ENCODE results near the gene EYS.

GRCh38 chr6:64714073-64714472, 993.0 kb downstream of the EYS start:
- TF ChIP-seq CTCF (IDR thresholded peaks at IDR 0.05; ENCODE audit: low read length) = no peak
- no peak for TF ChIP-seq EZH2 (optimal IDR thresholded peaks at IDR 0.05; ENCODE audit: low read depth, low read length)
- no peak for TF ChIP-seq EZH2phosphoT487 (IDR thresholded peaks at IDR 0.05; ENCODE audit: low read length)

Measured in MM.1S (cell line).